Fibroblast of lung (primary cell): ENCODE measurements around the gene PBX1. TPM values are rescaled to one million over a fixed set of nuclear protein-coding genes. Genes with fewer than 3 reads are reported as not detected.

Source experiments
- DNase-seq, 2 donors: peaks; one replicate each; pipeline versions ENCODE4 v3.0.0 to v3.0.0-alpha.2; 2010; ENCODE audit warnings: low read depth in 2 of 2
- H2AFZ ChIP-seq: 2 replicates; pipeline ENCODE4 v1.5.1; 2012; ENCODE audit warnings: low read length, control low read depth, inconsistent platforms
- H3K27ac ChIP-seq: 2 replicates; pipeline ENCODE4 v1.5.1; 2011; ENCODE audit warnings: low read length, control low read depth; ENCODE audit not compliant: insufficient read depth
- H3K27me3 ChIP-seq: 2 replicates; pipeline ENCODE4 v1.5.1; 2011; ENCODE audit warnings: mild to moderate bottlenecking, low read length; ENCODE audit not compliant: control insufficient read depth, insufficient read depth
- H3K36me3 ChIP-seq: 2 replicates; pipeline ENCODE4 v1.5.1; 2011; ENCODE audit warnings: low read length; ENCODE audit not compliant: control insufficient read depth, insufficient read depth
- H3K4me1 ChIP-seq: 2 replicates; pipeline ENCODE4 v1.5.1; 2011; ENCODE audit warnings: low read length; ENCODE audit not compliant: control insufficient read depth, insufficient read depth; ENCODE audit errors: extremely low read depth
- H3K4me2 ChIP-seq: 2 replicates; pipeline ENCODE4 v1.5.1; 2011; ENCODE audit warnings: low read length, control low read depth; ENCODE audit not compliant: insufficient read depth; ENCODE audit errors: extremely low read depth
- H3K4me3 ChIP-seq, 4 experiments: fragments of 200-600 bp in 1 of 4; sonication (generic) in 1 of 4; replicated peaks in 1 of 4; 2 replicates each; pipeline ENCODE4 v1.5.1; 2011 to 2016; ENCODE audit warnings: low read length in 4 of 4, low read depth in 3 of 4, mild to moderate bottlenecking in 3 of 4, control low read depth in 2 of 4, inconsistent platforms in 1 of 4, mixed read lengths in 1 of 4; ENCODE audit not compliant: insufficient read depth in 1 of 4; ENCODE audit errors: control extremely low read depth in 1 of 4
- H3K79me2 ChIP-seq: 2 replicates; pipeline ENCODE4 v1.5.1; 2012; ENCODE audit warnings: mild to moderate bottlenecking, low read length, inconsistent platforms; ENCODE audit not compliant: control insufficient read depth, insufficient read depth
- H3K9ac ChIP-seq: 2 replicates; pipeline ENCODE4 v1.5.1; 2011; ENCODE audit warnings: mild to moderate bottlenecking, low read length, control low read depth; ENCODE audit not compliant: insufficient read depth
- H3K9me3 ChIP-seq: 2 replicates; pipeline ENCODE4 v1.5.1; 2012; ENCODE audit warnings: low read depth, low read length; ENCODE audit not compliant: control insufficient read depth, insufficient read depth
- H4K20me1 ChIP-seq: 2 replicates; pipeline ENCODE4 v1.5.1; 2011; ENCODE audit warnings: low read length; ENCODE audit not compliant: control insufficient read depth, insufficient read depth; ENCODE audit errors: extremely low read depth
- CTCF ChIP-seq, 2 donors: IDR thresholded peaks in 1 of 2; conservative IDR thresholded peaks in 1 of 2; 1 replicate in 1 of 2; 2 replicates in 1 of 2; pipeline ENCODE4 v1.5.1; 2011 to 2012; ENCODE audit warnings: low read length in 2 of 2, control low read depth in 1 of 2, inconsistent platforms in 1 of 2, low read depth in 1 of 2, mild to moderate bottlenecking in 1 of 2
- EZH2 ChIP-seq: IDR thresholded peaks from 2 replicates; pipeline ENCODE4 v1.5.1; 2012; ENCODE audit warnings: low read length, control low read depth, mild to moderate bottlenecking; ENCODE audit errors: missing control alignments
- polyA plus RNA-seq, 2 donors: library from polyadenylated mRNA; depleted of rRNA in 1 of 2; stranded (reverse) in 1 of 2; unstranded in 1 of 2; fragments of >200 nt; gene quantifications; 2 replicates each; pipeline ENCODE4 v1.2.1, GENCODE V29; 2011 to 2012; ENCODE audit warnings: missing spikeins in 1 of 2
- total RNA-seq: library from RNA; depleted of rRNA; stranded (reverse); fragments of >200 nt; gene quantifications from 2 replicates; pipeline ENCODE4 v1.2.1, GENCODE V29; 2014

PBX1 gene
- total and polyA plus RNA-seq, 2 donors (not counting 1 experiment from before 2014, with no cell fraction given) = 43.1 to 46.7 TPM

GRCh38 chr1:164611754-164612642, 53.0 kb downstream of the PBX1 start:
- H3K9ac ChIP-seq = no peak overlapping the region
- H3K36me3 ChIP-seq = no peaks in the 10 kb centered on the region
- no peaks in the 10 kb centered on the region for H3K9me3 ChIP-seq
- peaks cover 9% of the 10 kb centered on the region for H3K4me1 ChIP-seq
- no peaks in the 10 kb centered on the region for H3K79me2 ChIP-seq
- TF ChIP-seq CTCF (conservative IDR thresholded peaks at IDR 0.05 in 1 of 2, IDR thresholded peaks at IDR 0.05 in 1 of 2; ENCODE audit: low read depth in 1 of 2, low read length in 2 of 2) (no peak), EZH2 (no peak)
- H3K27me3 ChIP-seq = no peaks in the 10 kb centered on the region
- H2AFZ ChIP-seq = no peak overlapping the region
- peak; percentile 72 to 95 for DNase-seq
- H3K4me2 ChIP-seq = no peak overlapping the region
- H3K27ac ChIP-seq = no peak overlapping the region
- H4K20me1 ChIP-seq = no peaks in the 10 kb centered on the region
- no peak overlapping the region for H3K4me3 ChIP-seq

GRCh38 chr1:164613176-164613575, 54.2 kb downstream of the PBX1 start:
- TF ChIP-seq CTCF (conservative IDR thresholded peaks at IDR 0.05 in 1 of 2, IDR thresholded peaks at IDR 0.05 in 1 of 2; ENCODE audit: low read depth in 1 of 2, low read length in 2 of 2) (no peak), EZH2 (no peak)
- H3K4me2 ChIP-seq = no peak overlapping the region

GRCh38 chr1:164614316-164614715, 55.3 kb downstream of the PBX1 start:
- no peak for DNase-seq
- Histone ChIP-seq H3K9ac (no peak overlapping the region), H3K9me3 (no peaks in the 10 kb centered on the region), H3K27me3 (no peaks in the 10 kb centered on the region), H4K20me1 (no peaks in the 10 kb centered on the region), H3K4me2 (no peak overlapping the region), H3K36me3 (no peaks in the 10 kb centered on the region), H3K79me2 (no peaks in the 10 kb centered on the region), H3K4me1 (peaks cover 8% of the 10 kb centered on the region), H3K27ac (no peak overlapping the region), H2AFZ (no peak overlapping the region), H3K4me3 (no peak overlapping the region)
- TF ChIP-seq EZH2 (no peak), CTCF (conservative IDR thresholded peaks at IDR 0.05 in 1 of 2, IDR thresholded peaks at IDR 0.05 in 1 of 2; ENCODE audit: low read depth in 1 of 2, low read length in 2 of 2) (no peak)

More at GRCh38 chr1:164613176-164613575, 54.2 kb downstream of the PBX1 start:
- DNase-seq = peak; percentile 35 to 66
- Histone ChIP-seq H3K4me1 (peaks cover 9% of the 10 kb centered on the region), H3K27ac (no peak overlapping the region), H3K9me3 (no peaks in the 10 kb centered on the region), H3K4me3 (no peak overlapping the region), H3K79me2 (no peaks in the 10 kb centered on the region), H2AFZ (no peak overlapping the region), H3K36me3 (no peaks in the 10 kb centered on the region), H3K9ac (no peak overlapping the region), H4K20me1 (no peaks in the 10 kb centered on the region), H3K27me3 (no peaks in the 10 kb centered on the region)
